C1 segment of cervical spinal cord (tissue), 14 donors: ENCODE results near the gene CEP112.
A peak's percentile ranks its signal among the peaks of the same experiment; 100 is the strongest.
"Not testable (repeated sequence)": the region's sequence is repeated elsewhere in the genome, so short reads cannot be mapped to it uniquely, and the experiment has no call there.

Experiments
- DNase-seq, 14 donors: peaks; one replicate each; lab custom pipeline; 2025; lab: John Stamatoyannopoulos, UW

CEP112 gene

GRCh38 chr17:66165537-66166123 is 26.3 kb downstream of the CEP112 start:
- peak in 1 of 14 donors; percentile 0 for DNase-seq

- not testable (repeated sequence) for DNase-seq
Observed at GRCh38 chr17:66155055-66155454, 36.9 kb downstream of the CEP112 start.

GRCh38 chr17:66152756-66153155 is 39.2 kb downstream of the CEP112 start:
- DNase-seq = no peak

DNA sequence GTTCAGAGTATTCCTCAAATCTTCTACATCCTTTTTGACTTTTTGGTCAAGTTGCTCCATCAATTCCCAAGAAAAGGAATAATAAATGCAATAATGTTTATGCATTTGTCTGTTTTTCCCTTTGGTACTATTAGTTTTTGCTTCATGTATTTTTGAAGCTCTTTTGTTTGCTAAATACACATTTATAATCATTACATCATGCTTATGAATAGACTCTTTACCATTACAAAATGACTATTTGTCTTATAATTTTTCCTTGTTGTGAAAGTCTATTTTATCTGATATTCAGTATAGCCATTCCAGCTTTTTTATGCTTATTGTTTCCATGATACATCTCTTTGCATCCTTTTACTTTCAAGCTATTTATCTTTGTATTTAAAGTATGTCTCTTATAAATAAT is 41.2 kb downstream of the CEP112 start:
- no peak for DNase-seq

- no peak for DNase-seq
Observed at GRCh38 chr17:66149562-66149961, 42.4 kb downstream of the CEP112 start.

DNA sequence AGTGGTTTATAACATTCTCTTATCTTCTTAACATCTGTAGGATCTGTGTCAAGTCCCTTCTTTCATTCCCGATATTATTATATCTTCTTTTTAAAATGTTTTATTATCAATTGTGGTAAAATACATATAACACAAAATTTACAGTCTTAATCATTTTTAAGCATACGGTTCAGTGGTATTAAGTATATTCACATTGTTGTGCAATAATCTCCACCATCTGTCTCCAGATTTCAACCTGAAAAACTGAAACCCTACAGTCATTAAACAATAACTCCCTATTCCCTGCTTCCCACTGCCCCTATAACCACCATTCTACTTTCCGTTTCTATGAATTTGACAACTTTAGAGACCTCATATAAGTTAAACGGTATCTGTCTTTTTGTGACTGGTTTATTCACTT is 45.5 kb downstream of the CEP112 start:
- no peak for DNase-seq

DNA sequence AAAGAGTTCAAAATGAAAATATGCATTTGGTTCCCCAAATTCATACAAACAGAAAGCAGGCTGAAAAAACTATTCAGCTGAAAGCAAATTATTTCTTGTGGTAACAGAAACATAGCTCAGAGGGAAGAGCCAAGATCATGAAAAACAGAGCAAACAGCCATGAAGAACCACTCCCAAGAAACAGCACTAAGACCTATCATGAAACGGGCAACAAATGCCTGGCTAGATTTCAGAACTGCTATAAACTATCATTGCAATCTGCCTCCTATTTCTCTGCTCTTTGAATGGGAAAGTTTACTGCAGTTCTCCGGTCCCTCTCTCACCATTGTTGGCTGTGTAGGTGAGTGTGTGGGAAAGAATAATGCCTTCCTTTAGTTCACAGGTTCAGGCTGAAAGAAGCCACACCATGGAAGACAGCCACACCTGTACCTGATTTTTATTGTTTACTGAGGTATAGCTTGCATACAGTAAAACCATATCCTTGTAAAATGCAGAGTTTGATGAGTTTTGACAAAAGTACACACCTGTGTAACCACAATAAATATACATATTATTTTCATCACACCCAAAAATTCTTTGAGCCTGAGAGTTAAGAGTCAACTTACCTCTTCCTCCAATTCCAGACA is 48.2 kb downstream of the CEP112 start:
- no peak for DNase-seq

DNA sequence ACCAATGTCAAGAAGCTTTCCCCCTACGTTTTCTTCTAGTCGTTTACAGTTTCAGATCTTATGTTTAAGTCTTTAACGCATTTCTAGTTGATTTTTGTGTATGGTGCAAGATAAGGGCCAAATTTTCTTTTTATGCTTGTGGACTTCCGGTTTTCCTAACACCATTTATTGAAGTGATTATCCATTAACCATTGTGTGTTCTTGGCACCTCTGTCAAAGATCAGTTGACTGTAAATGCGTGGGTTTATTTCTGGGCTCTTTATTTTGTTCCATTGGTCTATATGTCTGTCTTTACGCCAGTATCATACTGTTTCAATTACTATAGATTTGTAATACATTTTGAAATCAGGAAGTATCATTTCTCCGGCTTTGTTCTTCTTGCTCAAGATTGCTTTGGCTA is 49.5 kb downstream of the CEP112 start:
- DNase-seq = no peak

DNA sequence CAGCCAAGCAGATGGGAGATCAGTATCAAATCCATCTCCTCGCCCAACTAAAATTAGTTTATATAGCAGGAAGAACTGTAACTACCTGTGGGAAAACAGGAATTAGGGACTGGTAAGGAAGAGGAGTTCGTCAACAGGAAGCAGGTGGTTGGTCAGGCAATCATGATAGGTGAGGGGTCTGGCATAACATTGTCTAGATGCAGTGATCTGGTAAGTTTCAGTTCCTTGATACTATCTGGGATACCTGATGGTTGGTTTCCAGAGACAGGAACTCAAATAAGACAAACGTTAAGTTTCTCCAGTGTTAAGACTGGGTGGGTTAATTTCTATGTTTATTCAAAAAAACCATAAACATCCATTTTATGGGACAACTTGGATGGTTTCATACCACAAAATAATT is 53.8 kb downstream of the CEP112 start:
- DNase-seq = no peak

- no peak for DNase-seq
Observed at GRCh38 chr17:66135896-66136295, 56.0 kb downstream of the CEP112 start.

DNA sequence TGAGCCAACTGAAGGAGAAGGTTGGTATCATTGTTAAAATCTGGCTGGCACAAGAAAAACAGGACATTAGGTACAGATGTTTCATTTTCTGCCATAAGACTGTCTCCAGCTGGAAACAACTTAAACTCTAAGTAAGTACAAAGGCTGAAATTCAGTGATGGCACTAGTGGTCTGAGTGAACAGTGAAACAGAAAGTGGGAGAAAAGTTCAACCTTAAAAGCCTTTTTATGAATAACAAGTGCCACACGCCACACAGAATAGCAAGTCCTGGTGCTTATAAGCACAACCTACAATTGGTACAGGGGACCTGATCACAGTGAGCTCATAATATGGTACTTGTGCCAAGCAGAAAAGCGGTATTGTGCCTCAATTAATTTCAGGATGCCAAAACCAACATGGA is 56.7 kb downstream of the CEP112 start:
- no peak for DNase-seq

- no peak for DNase-seq
Observed at GRCh38 chr17:66129759-66130158, 62.2 kb downstream of the CEP112 start.

DNA sequence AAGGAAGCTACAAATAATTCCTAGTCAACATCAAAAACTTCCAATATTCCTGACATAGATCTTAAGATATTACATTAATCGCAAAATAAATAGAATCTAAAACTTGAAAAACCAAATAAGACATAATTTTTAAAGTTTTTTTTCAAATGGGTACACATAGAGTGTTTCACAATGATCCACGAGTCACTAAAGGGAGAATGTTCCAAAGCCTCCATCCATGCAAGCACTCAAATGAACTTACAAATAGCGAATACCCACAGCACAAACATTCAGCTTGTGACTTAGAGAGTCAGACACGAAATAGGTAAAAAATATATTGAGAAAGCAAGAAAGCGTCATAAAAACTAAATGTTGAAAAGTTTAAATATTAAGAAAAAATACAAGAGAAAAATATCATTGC is 65.7 kb downstream of the CEP112 start:
- DNase-seq = no peak

- no peak for DNase-seq
Observed at GRCh38 chr17:66123163-66123562, 68.8 kb downstream of the CEP112 start.

DNA sequence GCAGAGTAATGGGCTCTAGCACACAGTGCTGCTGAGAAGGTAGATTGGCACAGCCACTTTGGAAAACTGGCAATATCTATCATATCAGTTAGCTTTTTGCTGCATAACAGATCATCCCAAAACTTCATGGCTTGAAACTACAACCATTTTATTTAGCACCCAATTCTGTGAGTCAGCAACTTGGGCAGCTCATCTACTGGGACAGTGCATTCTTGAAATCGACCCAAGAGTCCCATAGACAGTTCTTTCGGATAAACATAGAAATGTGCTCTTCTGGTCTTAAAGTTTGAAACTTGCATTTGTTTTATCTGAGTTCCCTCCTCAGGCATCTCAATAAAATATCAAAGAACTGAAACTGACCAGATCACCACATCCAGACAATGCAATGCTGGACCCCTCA is 76.7 kb downstream of the CEP112 start:
- DNase-seq = no peak

DNA sequence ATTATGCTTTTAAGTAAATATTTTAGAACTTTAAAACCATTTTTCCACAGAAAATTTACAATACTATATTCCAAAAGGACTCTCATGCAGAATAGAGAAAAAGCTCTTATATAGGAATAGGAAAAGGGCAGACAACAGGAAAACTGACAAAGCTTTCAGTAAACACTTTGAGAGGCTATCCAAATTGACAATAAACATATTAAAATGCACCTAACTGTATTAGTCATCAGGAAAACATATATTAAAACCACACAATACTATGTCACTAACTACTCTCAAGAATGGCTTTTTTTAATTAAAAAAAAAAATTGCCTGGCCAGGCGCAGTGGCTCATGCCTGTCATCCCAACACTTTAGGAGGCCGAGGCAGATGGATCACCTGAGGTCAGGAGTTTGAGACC is 77.3 kb downstream of the CEP112 start:
- DNase-seq = no peak

GRCh38 chr17:66107731-66108130 is 84.2 kb downstream of the CEP112 start:
- no peak for DNase-seq

DNA sequence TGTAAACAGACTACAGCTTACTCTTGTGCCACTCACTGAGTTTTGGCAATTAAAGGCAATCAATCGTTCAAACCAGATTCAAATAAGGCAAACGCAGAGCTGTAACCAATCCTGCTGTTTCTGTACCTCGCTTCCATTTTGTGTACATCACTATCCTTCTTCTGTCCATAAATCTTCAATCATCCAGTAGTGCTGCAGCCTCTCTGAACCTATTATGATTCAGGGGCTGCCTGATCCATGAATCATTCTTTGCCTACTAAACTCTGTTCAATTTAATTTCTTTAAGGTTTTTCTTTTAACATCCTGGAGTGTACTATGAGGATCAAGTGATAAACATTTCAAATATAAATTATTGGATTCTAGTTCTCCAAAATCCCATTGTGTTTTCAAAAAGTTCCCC is 93.9 kb downstream of the CEP112 start:
- no peak for DNase-seq

GRCh38 chr17:66094727-66095126 is 97.2 kb downstream of the CEP112 start:
- no peak for DNase-seq

DNA sequence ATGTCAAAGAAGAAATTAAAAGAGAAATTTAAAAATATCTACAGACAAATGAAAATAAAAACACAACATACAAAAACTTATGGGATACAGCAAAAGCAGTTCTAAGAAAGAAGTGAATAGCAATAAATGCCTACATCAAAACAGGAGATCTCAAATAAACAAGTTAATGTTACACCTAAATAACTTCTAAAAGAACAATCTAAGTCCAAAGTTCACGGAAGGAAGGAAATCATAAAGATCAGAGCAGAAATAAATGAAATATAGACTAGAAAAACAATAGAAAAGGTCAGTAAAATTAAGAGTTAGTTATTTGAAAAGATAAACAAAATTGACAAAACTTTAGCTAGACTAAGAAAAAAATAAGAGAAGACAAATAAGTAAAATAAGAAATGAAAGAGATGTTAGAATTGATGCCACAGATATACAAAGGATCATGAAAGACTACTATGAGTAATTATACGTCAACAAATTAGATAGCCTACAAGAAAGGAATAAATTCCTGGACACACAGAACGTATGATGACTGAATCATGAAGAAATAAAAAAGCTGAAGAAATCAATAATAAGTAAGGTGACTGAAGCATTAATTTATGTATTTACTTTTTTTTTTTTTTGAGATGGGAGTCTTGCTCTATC is 100.4 kb downstream of the CEP112 start:
- DNase-seq = no peak

- no peak for DNase-seq
Observed at GRCh38 chr17:66089764-66090163, 102.2 kb downstream of the CEP112 start.

GRCh38 chr17:66088173-66088572 is 103.8 kb downstream of the CEP112 start:
- no peak for DNase-seq

DNA sequence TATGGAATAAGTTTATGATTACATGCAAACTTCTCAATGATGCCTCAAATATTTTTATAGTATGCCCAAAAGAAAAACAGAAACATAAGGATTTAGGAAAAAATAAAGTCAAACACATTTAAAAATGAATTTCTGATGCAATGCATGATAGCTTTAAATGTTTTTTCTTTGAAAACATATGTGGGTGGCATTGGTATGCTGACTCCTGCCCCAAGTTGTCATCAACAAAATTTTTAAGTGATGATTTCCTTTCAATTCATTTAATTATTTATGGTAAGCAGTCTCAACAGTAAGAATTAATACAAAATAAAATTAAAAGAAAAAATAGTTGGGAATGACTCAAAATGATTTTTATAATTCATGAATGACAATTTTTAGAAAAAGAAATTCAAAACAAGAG is 104.9 kb downstream of the CEP112 start:
- no peak for DNase-seq
